Testis (tissue), 3 donors: Measurements from ENCODE around the gene BTBD2. TPM values are rescaled to one million over a fixed set of nuclear protein-coding genes. Genes with fewer than 3 reads are reported as not detected.

Experiments
- DNase-seq: peaks from one replicate; pipeline ENCODE4 v3.0.0-alpha.2; 2019
- H3K27ac ChIP-seq, 2 donors: fragments of 200-600 bp; sonication (generic); one replicate each; pipeline ENCODE4 v1.5.1; 2019
- H3K27me3 ChIP-seq: fragments of 200-600 bp; sonication (generic); one replicate; pipeline ENCODE4 v1.5.1; 2019
- H3K36me3 ChIP-seq: fragments of 200-600 bp; sonication (generic); one replicate; pipeline ENCODE4 v1.5.1; 2017; ENCODE audit warnings: low read depth; ENCODE audit errors: missing control alignments
- H3K4me1 ChIP-seq: fragments of 200-600 bp; sonication (generic); one replicate; pipeline ENCODE4 v1.5.1; 2019
- H3K4me3 ChIP-seq, 2 donors: fragments of 200-600 bp; sonication (generic); one replicate each; pipeline ENCODE4 v1.5.1; 2017 to 2019
- H3K9me3 ChIP-seq: fragments of 200-600 bp; sonication (generic); one replicate; pipeline ENCODE4 v1.5.1; 2017
- POLR2A ChIP-seq: fragments of 450-650 bp; IDR thresholded peaks from one replicate; pipeline ENCODE4 v1.6.1; 2017; ENCODE audit warnings: antibody characterized with exemption, mild to moderate bottlenecking, moderate library complexity
- WGBS, 2 donors: methylation state at CpG; one replicate each; pipeline ENCODE4 v1.1.5; 2018; 5-methylcytosine and 5-hydroxymethylcytosine counted together
- intact Hi-C: fragments of 100-400 bp; cut with DNase I; formaldehyde crosslinking; loops from one replicate; pipeline ENCODE4 v1.15.1; 2023; ENCODE audit warnings: low total_unique reads
- polyA plus RNA-seq: library from polyadenylated mRNA; stranded (reverse); fragments of 350-450 nt; fragmentation: Illumina TruSeq; extraction: RNeasy Lipid Tissue Mini Kit (QIAGEN cat#74804); gene quantifications from one replicate; pipeline ENCODE4 v1.2.3, GENCODE V29; 2014; ENCODE audit warnings: low read depth, low replicate concordance; ENCODE audit not compliant: insufficient read depth
- total RNA-seq, 2 donors: library from RNA; depleted of rRNA; stranded (reverse); fragments of >200 nt; gene quantifications; one replicate each; pipeline ENCODE4 v1.2.3, GENCODE V29; 2016
- TF ChIP-seq, protein P1 (sequence below), 3 experiments: fragments of 450-650 bp in 2 of 3; fragments of 200-600 bp in 1 of 3; sonication (generic) in 1 of 3; IDR thresholded peaks; one replicate each; pipeline ENCODE4 v1.5.1; 2016 to 2019; ENCODE audit warnings: antibody characterized with exemption in 3 of 3, mild to moderate bottlenecking in 2 of 3, moderate library complexity in 1 of 3

The BTBD2 gene
- total and polyA plus RNA-seq, 3 donors from 2014 or later, result 43.2 to 117 (median 61.1) TPM

- no peak for DNase-seq
- Histone ChIP-seq H3K9me3 (no peaks in the 10 kb centered on the region), H3K36me3 (no peaks in the 10 kb centered on the region), H3K4me3 (no peak overlapping the region), H3K27ac (no peak overlapping the region), H3K27me3 (no peaks in the 10 kb centered on the region), H3K4me1 (peaks cover 6% of the 10 kb centered on the region)
- 86 to 100% methylated on average over 2 to 15 of the region's 15 CpGs for WGBS, 2 donors
- intact Hi-C loops, result no loop called here
- no peak for TF ChIP-seq POLR2A
- TF ChIP-seq, protein P1, sequence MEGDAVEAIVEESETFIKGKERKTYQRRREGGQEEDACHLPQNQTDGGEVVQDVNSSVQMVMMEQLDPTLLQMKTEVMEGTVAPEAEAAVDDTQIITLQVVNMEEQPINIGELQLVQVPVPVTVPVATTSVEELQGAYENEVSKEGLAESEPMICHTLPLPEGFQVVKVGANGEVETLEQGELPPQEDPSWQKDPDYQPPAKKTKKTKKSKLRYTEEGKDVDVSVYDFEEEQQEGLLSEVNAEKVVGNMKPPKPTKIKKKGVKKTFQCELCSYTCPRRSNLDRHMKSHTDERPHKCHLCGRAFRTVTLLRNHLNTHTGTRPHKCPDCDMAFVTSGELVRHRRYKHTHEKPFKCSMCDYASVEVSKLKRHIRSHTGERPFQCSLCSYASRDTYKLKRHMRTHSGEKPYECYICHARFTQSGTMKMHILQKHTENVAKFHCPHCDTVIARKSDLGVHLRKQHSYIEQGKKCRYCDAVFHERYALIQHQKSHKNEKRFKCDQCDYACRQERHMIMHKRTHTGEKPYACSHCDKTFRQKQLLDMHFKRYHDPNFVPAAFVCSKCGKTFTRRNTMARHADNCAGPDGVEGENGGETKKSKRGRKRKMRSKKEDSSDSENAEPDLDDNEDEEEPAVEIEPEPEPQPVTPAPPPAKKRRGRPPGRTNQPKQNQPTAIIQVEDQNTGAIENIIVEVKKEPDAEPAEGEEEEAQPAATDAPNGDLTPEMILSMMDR (IDR thresholded peaks at IDR 0.05), result no peak
Observed at GRCh38 chr19:1977120-1977519, 38.4 kb downstream of the BTBD2 start.

DNA sequence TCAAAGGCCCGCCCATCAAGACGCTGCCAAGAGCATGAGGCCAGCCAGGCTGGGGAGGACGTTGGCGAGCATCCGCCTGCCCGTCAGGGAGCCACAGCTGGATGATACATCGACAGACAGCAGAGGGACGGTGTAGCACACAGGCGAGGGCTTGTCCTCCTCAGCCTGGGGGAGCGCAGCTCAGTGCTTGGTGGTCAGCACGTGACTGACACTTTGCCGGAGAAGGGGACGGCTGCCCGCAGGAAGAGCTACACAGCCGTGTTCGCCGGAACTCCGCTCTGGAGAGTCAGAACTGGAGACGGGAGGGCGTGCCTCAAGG, 40.4 kb downstream of the BTBD2 start:
- Histone ChIP-seq H3K27me3 (no peaks in the 10 kb centered on the region), H3K27ac (no peak overlapping the region), H3K36me3 (no peaks in the 10 kb centered on the region), H3K4me3 (no peak overlapping the region), H3K9me3 (no peaks in the 10 kb centered on the region), H3K4me1 (peaks cover 2% of the 10 kb centered on the region)
- TF ChIP-seq, protein P1 (IDR thresholded peaks at IDR 0.05), result no peak
- TF ChIP-seq POLR2A, result no peak
- intact Hi-C loops, result no loop called here
- 80 to 84% methylated on average over 14 to 20 of the region's 20 CpGs for WGBS, 2 donors
- DNase-seq, result no peak

DNA sequence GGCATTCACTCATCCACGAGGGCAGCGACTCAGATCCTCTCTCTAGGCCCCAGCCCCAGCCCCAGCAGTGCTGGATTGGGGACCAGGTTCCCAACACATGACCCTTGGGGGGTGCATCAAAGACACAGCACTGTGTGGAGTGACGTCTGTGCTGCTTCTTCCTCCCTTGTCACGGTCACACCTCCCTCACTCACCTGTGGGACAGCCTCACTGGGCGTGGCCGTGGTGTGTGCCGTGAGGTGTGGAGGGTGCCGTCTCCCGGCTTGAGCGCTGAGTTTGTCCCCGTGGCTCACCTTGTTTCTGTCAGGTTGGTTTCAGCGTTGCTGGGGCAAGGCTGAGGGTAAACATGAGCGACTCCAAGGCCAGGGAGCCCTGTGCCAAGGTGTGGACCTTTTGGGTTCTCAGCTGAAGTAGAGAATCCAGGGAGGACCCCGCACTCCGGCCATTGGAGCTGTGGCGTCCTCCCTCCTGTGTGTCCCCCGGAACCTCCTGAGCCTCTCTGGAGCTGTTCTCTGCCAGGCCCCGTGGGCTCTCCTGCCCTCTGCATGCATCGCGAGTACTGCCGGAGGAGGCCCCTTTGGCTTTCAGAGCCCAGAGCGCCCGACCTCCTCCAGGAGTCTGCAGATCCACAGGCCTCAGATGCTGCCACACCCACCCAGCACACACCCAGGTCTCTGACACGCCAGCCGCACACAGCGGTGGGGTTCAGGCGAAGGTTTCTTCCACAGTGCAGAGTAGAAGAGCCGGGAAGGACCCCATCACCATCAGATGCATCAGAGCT, 40.9 kb downstream of the BTBD2 start:
- Histone ChIP-seq H3K27ac (no peak overlapping the region), H3K4me3 (no peak overlapping the region), H3K27me3 (no peaks in the 10 kb centered on the region), H3K4me1 (no peaks in the 10 kb centered on the region), H3K9me3 (no peaks in the 10 kb centered on the region), H3K36me3 (no peaks in the 10 kb centered on the region)
- TF ChIP-seq POLR2A, result no peak
- TF ChIP-seq, protein P1 (IDR thresholded peaks at IDR 0.05), result no peak
- no peak for DNase-seq
- intact Hi-C loops, result no loop called here
- 90 to 94% methylated on average over 14 to 28 of the region's 28 CpGs for WGBS, 2 donors

GRCh38 chr19:1970806-1971502, 44.6 kb downstream of the BTBD2 start:
- WGBS, 2 donors, result 85 to 97% methylated on average over 6 to 27 of the region's 27 CpGs
- no peaks in the 10 kb centered on the region for H3K36me3 ChIP-seq

More at GRCh38 chr19:1970806-1971502, 44.6 kb downstream of the BTBD2 start:
- intact Hi-C loops, result no loop called here
- TF ChIP-seq, protein P1 (IDR thresholded peaks at IDR 0.05), result no peak
- TF ChIP-seq POLR2A, result no peak
- no peaks in the 10 kb centered on the region for H3K4me1 ChIP-seq
- no peak overlapping the region for H3K4me3 ChIP-seq
- DNase-seq, result no peak
- no peaks in the 10 kb centered on the region for H3K9me3 ChIP-seq
- no peaks in the 10 kb centered on the region for H3K27me3 ChIP-seq
- no peak overlapping the region for H3K27ac ChIP-seq
